GM18526 (cell line): ENCODE measurements around the gene SFRP2.

Experiments
- POLR2A ChIP-seq: IDR thresholded peaks from 3 replicates; pipeline ENCODE4 v1.6.1; 2011; ENCODE audit not compliant: insufficient read length; ENCODE audit errors: extremely low read depth

The SFRP2 gene

GRCh38 chr4:153785910-153786721 is 2.8 kb downstream of the SFRP2 start:
- no peak for TF ChIP-seq POLR2A

- TF ChIP-seq POLR2A: no peak
Observed at GRCh38 chr4:153784166-153784699, 4.7 kb downstream of the SFRP2 start.

GRCh38 chr4:153782581-153782980 is 6.3 kb downstream of the SFRP2 start:
- TF ChIP-seq POLR2A: no peak

- no peak for TF ChIP-seq POLR2A
Observed at GRCh38 chr4:153781717-153782416, 7.0 kb downstream of the SFRP2 start.

GRCh38 chr4:153781280-153781679 is 7.6 kb downstream of the SFRP2 start:
- TF ChIP-seq POLR2A: no peak

- no peak for TF ChIP-seq POLR2A
Observed at GRCh38 chr4:153780876-153781275, 8.0 kb downstream of the SFRP2 start.

GRCh38 chr4:153780221-153780620 is 8.7 kb downstream of the SFRP2 start:
- TF ChIP-seq POLR2A: no peak

- TF ChIP-seq POLR2A: no peak
Observed at GRCh38 chr4:153778383-153778782, 10.5 kb downstream of the SFRP2 start.

GRCh38 chr4:153777421-153777820 is 11.5 kb downstream of the SFRP2 start:
- TF ChIP-seq POLR2A: no peak

GRCh38 chr4:153776601-153777000 is 12.3 kb downstream of the SFRP2 start:
- no peak for TF ChIP-seq POLR2A

GRCh38 chr4:153773236-153773690 is 15.6 kb downstream of the SFRP2 start:
- TF ChIP-seq POLR2A: no peak

- no peak for TF ChIP-seq POLR2A
Observed at GRCh38 chr4:153771046-153771445, 17.8 kb downstream of the SFRP2 start.

GRCh38 chr4:153766758-153767157 is 22.1 kb downstream of the SFRP2 start:
- TF ChIP-seq POLR2A: no peak

GRCh38 chr4:153765894-153766293 is 23.0 kb downstream of the SFRP2 start:
- no peak for TF ChIP-seq POLR2A

- TF ChIP-seq POLR2A: no peak
Observed at GRCh38 chr4:153764601-153765368, 24.1 kb downstream of the SFRP2 start.
